GM19463 (cell line): ENCODE measurements around the gene RBM15.

Source experiments
- ATAC-seq: cut with Tn5 transposase; IDR thresholded peaks from one replicate; pipeline ENCODE4 v1.9.1; 2021; ENCODE audit warnings: mild to moderate bottlenecking, moderate library complexity; ENCODE audit not compliant: unreplicated experiment

Gene RBM15

DNA sequence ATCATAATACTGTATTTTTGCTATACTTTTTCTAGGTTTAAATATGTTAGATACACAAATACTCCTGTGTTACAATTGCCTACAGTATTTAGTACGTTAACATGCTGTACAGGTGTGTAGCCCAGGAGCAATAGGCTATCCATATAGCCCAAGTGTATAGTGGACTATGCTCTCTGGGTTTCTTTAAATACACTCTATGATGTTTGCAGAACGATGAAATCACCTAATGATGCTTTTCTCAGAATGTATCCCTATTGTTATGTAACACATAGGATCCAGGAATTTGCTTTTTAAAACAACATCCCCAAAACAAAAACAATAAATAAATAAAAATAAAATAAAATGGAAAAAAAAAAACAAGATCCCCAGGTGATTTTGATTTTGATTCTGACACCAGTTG lies 18.1 kb upstream of the RBM15 start:
- no peak for ATAC-seq

DNA sequence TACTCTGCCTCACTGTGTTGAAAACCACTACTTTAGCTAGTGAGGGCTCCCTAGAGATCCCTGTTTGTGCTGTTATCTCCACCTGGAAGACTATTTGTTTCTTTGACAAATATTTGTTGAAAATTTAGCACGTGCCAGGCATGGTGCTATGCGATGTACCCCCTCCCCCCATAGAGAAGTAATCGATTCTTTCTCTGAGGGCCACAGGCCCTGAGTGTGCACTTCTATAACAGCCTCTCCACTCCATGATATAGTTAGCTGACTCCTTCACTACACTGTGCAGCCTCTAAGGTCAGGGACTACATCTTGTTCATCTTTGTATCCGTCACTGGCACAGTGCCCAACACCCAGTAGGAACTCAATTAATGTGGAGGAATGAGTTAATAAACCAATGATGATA lies 17.3 kb upstream of the RBM15 start:
- no peak for ATAC-seq

DNA sequence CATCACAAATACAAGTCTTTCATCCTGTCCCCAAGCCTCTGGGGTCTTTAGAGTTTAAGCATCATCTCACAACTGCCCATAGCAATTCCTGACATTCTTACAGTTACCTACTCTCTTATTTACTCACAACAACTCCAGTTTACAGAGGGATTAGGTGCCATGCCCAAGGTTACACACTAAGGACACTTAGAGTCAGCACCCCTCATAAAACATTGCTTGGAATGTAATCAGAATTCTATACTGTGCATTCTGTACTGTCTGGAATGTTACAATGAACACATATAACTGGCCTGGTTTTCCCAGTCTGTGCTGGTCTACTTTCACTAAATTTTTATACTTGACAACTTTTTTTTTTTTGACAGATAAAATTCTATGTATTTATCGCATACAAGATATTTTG lies 14.5 kb upstream of the RBM15 start:
- no peak for ATAC-seq

DNA sequence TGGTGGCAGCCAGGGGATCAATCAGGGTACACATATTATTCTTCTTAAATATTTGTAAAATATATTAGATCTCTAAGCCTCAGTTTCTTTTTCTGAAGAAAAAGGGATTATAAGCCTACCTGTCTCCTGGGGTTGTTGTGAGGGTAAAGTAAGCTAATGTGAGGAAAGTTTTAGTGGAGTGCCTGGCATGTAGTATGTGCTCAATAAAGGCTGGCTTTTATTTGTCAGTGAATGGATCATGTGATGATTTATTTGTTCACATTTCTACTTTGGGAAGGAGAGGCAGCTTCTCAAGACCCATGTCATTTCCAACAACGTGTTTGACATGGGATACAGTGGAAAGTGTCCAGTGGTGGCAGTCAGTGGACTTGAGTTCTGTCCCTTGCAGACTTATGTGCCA lies 12.4 kb upstream of the RBM15 start:
- ATAC-seq, result no peak

GRCh38 chr1:110328274-110328673 lies 10.9 kb upstream of the RBM15 start:
- no peak for ATAC-seq

- no peak for ATAC-seq
These were observed 10.5 kb upstream of the RBM15 start for GRCh38 chr1:110328700-110329099.

DNA sequence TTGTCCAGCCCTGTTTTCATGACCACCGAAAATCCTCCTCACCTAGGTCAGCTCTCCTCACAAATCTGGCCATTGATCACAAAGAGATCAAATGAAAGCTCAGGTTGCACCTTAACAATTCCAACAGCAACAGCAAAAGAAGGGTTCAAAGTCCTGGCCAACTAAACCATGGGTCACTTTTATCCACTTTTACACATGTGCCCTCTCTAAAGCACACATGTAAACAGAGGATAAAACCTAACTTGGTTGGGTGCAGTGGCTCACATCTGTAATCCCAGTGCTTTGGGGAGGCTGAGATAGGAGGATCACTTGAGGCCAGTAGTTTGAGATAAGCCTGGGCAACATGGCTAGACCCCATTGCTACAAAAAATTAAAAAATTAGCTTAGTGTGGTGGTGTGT lies 3.9 kb upstream of the RBM15 start:
- no peak for ATAC-seq

DNA sequence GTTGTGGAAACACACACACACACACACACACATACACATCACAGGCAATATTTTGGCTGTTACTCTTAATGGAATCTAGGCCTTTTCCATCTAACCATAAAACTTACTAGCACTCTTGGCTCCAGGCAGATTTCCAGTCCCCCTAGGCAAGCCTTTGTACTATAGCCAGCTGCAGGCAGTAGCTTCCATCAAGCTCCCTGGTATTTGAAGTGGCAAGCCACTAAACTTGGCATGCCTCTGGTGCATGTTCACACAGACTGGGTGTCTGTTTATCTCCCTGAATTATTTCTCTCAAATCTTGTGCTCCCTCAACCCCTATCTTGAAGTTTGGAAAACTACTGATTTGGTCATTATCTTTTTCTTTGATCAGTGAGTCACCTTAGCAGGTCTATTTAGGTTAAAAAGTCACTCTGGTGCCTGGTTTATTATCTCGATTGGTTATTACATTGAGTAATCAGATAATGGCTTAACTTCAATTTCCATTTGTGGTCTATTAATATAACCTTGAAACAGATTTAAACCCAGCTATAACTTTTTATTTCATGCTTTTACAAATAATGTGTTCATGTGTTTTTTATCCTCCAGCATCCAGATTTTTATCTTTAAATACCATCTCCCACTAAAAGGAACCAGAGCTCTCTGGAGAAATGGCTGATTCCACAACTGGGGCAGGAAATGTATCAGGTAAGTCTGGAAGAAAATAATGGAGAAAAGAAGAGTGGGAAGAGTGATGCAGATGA lies 2.7 kb upstream of the RBM15 start:
- ATAC-seq, result no peak

DNA sequence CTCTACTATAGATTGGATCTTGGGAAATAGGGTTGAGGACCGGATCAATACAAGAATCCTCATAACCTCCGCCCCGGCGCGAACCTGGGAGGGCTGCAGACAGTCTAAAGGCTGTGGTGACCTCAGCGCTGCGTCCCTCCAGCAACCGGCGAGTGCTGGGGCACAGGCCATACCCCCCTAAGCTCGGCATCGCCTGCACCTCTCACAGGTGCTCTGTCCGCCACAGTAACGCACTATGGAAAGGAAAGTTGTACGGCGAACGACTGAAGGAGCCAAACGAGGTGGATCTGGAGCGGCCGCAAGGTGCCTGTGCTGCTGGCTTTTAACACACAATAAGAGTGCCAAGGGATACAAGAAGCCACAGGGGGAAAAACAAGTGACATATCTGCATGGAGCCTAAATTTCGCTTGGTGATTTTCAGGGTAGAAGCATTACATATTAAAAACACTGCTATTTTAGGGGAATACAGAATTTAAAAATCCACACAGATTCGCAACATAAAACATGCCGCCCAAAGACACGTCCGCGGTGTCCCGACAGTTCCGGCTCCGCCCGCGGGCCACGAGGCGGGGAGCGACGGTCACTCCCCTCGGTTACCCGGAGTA lies 1.4 kb upstream of the RBM15 start:
- ATAC-seq, result no peak

DNA sequence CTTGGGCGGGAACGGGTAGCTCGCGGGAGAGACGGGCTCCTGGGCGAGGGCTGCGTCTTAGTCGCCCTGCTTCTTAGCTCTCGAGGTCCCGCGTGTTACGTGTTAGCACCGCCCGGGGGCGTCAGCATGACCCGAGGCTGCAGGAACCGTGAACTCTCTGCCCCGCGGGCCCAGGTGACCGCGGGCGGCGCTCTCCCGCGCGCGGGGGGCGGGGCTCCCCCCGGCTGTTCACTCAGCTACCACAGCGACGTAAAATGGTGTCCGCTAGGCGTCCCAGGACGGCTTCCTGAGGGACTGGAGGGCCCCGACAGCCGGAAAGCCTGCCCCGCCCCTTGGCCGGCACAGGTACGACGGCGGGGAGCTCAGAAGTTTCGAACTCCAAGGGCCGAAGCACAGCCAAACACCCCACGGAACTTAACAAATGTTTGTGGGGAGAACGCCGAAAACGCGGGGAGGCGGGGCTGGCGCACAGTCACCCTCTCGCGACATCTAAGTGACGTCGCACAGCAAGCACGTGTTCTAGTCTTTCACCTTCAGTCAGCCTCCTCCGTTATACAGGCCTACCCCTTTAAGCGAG lies 780 bp upstream of the RBM15 start:
- peak; percentile 62 for ATAC-seq

DNA sequence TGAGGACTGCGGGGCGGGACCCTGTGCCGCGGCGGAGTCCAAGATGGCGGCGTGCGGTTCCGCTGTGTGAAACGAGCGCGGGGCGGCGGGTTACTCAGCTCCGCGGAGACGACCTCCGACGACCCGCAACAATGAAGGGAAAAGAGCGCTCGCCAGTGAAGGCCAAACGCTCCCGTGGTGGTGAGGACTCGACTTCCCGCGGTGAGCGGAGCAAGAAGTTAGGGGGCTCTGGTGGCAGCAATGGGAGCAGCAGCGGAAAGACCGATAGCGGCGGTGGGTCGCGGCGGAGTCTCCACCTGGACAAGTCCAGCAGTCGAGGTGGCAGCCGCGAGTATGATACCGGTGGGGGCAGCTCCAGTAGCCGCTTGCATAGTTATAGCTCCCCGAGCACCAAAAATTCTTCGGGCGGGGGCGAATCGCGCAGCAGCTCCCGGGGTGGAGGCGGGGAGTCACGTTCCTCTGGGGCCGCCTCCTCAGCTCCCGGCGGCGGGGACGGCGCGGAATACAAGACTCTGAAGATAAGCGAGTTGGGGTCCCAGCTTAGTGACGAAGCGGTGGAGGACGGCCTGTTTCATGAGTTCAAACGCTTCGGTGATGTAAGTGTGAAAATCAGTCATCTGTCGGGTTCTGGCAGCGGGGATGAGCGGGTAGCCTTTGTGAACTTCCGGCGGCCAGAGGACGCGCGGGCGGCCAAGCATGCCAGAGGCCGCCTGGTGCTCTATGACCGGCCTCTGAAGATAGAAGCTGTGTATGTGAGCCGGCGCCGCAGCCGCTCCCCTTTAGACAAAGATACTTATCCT lies 430 bp downstream of the RBM15 start:
- no peak for ATAC-seq

- no peak for ATAC-seq
These were observed 961 bp downstream of the RBM15 start for GRCh38 chr1:110340207-110340468.

DNA sequence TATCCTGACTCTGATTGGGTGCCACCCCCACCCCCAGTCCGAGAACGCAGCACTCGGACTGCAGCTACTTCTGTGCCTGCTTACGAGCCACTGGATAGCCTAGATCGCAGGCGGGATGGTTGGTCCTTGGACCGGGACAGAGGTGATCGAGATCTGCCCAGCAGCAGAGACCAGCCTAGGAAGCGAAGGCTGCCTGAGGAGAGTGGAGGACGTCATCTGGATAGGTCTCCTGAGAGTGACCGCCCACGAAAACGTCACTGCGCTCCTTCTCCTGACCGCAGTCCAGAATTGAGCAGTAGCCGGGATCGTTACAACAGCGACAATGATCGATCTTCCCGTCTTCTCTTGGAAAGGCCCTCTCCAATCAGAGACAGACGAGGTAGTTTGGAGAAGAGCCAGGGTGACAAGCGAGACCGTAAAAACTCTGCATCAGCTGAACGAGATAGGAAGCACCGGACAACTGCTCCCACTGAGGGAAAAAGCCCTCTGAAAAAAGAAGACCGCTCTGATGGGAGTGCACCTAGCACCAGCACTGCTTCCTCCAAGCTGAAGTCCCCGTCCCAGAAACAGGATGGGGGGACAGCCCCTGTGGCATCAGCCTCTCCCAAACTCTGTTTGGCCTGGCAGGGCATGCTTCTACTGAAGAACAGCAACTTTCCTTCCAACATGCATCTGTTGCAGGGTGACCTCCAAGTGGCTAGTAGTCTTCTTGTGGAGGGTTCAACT lies 2.1 kb downstream of the RBM15 start:
- ATAC-seq, result no peak

- ATAC-seq, result no peak
These were observed 2.7 kb downstream of the RBM15 start for GRCh38 chr1:110341872-110342331.

- ATAC-seq, result no peak
These were observed 4.1 kb downstream of the RBM15 start for GRCh38 chr1:110343249-110343648.

- ATAC-seq, result no peak
These were observed 5.0 kb downstream of the RBM15 start for GRCh38 chr1:110344152-110344551.

DNA sequence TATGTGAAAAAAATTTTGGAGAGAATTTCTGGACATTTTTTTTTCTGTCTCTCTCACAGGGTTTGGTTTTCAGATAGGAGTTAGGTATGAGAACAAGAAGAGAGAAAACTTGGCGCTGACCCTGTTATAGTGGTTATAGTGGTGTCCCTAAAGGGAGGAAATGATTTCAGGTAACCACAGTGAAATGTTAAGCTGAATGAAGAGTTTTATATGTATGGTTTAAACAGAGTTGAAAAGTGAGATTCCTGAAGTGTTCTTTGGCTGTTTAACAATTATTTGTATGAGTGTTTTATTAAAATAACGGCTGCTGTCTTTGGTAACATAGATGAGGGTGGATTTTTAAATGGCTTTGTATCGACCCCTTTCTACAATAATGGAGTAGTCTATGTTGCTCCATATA lies 6.3 kb downstream of the RBM15 start:
- no peak for ATAC-seq

GRCh38 chr1:110346690-110347089 lies 7.5 kb downstream of the RBM15 start:
- ATAC-seq, result no peak

GRCh38 chr1:110347182-110347893 lies 8.2 kb downstream of the RBM15 start:
- no peak for ATAC-seq

DNA sequence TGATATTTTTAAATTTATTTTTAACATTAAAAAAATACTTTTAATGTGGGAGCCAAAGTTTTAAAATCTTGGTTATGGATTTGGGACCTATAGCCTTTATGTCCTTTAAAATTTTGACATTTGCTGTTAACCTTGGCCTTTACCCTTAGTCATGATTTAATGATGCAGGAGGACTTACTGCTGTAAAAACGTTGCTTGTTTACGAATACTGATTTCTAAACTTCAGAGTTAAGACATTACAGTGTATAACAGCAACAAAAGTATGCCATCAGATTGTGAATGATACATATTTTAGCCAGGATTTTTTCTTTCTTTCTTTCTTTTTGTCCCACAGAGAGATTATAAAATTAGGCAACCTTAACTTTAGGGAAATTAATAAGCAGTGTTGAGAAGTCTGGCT lies 8.9 kb downstream of the RBM15 start:
- no peak for ATAC-seq

DNA sequence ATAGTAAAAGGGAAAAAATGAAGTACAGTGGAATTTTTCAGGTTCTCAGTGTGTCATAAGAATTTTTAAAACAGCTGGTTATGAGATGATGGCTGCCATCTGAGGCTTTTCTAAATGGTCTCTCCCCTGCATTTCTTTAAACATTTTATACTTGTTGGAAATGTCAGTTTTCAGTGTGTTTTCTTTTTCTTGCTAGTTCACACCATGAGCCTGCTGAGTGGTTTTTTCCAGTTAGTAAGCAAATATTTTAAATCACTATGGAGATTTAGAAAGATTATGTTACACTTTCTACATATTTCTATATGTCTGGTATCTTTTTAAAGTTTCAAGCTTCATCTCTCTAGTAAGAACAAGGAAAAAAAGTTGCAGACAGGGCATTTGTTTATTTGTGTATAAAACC lies 9.6 kb downstream of the RBM15 start:
- ATAC-seq, result no peak
